Daoy (cell line): Measurements from ENCODE around the gene CPAMD8. TPM values are rescaled to one million over a fixed set of nuclear protein-coding genes. Genes with fewer than 3 reads are reported as not detected.
"Not testable (repeated sequence)": the region's sequence is repeated elsewhere in the genome, so short reads cannot be mapped to it uniquely, and the experiment has no call there.

ENCODE experiments used
- DNase-seq: peaks from one replicate; pipeline ENCODE4 v3.0.0-alpha.2; 2015; ENCODE audit warnings: low read depth
- total RNA-seq: library from RNA; depleted of rRNA; stranded (reverse); fragments of >200 nt; shearing (Covaris generic); gene quantifications from 2 replicates; pipeline ENCODE4 v1.2.3, GENCODE V29; 2014

Gene CPAMD8
- total RNA-seq, 1 experiment from 2014 or later, result not detected

DNA sequence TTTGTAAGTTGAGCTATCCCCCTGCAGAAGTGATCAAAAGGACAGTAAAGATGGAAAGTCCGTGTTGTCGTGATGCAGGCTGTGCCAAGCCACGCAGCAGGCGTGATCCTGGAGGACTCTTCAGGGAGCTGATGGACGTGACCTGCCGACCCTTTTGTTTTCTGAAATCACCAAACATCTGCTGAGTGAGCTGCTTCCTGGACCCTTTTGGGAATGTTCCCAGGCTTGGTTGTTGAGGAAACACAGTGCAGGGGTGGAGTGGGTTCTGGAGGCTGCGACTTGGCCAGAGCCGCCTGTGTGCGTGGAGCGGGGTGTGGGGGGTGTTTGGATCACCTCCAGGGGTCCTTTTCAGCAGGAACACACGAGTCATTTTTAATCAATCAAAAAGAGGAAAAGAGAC lies 15.4 kb upstream of the CPAMD8 start:
- no peak for DNase-seq

DNA sequence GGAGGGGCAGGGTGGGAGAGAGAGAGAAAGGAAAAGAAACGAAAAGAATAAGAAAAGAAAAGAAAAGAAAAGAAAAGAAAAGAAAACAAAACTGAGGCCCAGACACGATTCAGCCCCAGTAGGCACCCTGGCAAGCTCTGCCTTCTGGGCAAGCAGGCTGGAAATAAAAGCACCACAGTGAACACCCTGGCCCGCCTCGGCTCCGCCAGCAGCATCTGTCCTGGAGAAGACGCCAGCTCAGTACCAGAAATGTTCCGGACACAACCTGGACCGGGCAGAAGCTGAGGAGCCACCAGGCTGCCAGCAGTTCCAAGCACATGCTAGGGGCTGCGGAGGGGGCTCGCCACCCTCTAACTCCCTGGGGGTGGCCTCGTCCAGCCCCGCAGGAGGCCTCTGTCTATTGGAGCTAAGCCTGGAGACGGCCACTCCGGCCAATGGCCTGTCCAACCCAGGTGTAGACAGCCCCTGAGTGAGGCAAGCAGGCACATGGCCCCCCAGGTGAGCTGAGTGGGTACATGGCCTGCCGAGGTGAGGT lies 11.4 kb upstream of the CPAMD8 start:
- no peak for DNase-seq

DNA sequence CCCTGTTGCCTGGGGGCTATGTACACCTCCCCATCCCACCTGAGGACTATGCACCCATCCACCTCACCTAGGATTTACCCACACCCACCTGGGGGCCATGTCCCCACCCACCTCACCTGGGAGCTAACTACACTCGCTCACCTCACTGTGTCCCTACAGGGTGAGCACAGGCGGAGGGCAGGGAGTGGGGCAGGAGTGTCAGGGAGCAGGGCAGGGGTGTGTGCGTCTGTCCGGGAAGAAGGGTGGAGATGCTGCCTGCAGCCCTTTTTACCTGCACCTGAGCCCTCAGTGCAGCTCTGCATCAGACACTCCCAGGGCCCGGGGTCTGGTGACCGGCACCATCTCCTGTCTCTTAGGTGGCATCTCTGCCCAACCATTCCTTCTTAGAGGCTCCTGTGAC lies 10.6 kb upstream of the CPAMD8 start:
- no peak for DNase-seq

DNA sequence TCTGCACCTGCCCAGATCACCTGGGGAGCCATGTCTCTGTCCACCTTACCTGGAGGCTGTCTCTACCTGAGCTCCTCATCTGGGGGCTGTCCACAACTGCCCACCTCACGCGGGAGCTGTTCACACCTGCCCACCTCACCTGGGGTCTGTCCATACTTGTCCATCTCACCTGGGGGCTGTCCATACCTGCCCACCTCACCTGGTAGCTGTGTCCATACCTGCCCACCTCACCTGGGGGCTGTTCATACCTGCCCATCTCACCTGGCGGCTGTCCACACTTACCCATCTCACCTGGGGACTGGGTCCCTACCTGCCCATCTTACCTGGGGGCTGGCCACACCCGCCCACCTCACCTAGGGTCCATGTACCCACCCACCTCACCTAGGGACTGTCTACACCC lies 10.0 kb upstream of the CPAMD8 start:
- DNase-seq, result no peak

DNA sequence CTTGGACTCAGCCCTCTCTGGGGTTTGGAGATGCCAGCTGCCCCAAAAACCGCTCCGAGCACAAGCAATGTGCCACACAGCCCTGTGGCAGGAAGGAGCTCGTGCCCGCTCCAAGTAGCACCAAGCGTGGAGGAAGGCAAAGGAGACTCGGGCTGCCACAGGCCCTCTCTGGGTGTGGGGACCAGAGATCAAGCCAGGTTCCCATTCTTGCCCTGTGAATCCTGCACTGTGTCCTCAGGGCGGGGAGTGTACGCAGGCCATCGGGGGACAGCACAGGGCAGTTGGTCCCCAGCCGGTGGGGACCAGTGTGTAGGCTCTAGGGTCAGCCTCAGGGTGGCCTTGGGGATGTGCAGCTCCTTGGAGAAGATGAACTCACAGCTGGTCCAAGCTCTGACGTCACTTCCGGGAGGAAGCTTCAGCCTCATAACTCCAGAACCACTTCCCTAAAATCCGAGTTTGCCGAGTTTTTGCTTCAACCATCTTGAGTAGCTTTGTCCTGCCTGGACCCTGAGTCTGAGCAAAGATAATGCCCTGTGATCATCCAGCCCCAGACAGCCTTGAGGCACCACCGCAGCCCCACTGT lies 9.3 kb upstream of the CPAMD8 start:
- peak; percentile 41 for DNase-seq

DNA sequence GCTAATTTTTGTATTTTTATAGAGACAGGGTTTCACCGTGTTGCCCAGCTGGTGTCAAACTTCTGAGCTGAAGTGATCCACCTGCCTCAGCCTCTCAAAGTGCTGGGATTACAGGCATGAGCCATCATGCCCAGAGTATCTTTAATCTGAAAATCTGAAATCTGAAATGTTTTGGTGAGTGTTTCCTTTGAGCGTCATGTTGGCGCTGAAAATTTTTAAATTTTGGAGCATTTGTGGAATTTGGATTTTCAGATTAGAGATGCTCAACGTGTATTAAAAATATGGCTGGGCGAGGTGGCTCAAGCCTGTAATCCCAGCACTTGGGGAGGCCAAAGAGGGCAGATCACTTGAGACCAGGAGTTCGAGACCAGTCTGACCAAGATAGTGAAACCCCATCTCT lies 5.1 kb upstream of the CPAMD8 start:
- no peak for DNase-seq

DNA sequence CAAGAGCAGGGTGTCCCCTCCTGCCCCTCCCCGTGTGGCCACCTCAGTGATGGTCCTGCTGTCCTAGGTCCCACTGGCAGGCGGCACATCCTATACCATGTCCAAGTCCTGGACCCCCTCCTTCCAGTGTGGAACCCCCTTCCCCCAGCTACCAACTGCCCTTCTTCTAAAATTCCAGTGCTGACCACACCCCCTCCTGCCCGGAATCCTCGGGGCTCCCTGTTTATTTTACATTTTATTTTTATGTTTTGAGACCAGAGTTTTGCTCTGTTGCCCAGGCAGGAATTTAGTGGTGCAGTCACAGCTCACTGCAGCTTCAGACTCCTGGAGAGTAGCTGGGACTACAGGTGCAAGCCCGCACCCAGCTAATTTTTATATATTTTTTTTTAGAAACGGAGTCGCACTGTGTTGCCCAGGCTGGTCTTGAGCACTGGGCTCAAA lies 945 bp upstream of the CPAMD8 start:
- DNase-seq, result no peak

DNA sequence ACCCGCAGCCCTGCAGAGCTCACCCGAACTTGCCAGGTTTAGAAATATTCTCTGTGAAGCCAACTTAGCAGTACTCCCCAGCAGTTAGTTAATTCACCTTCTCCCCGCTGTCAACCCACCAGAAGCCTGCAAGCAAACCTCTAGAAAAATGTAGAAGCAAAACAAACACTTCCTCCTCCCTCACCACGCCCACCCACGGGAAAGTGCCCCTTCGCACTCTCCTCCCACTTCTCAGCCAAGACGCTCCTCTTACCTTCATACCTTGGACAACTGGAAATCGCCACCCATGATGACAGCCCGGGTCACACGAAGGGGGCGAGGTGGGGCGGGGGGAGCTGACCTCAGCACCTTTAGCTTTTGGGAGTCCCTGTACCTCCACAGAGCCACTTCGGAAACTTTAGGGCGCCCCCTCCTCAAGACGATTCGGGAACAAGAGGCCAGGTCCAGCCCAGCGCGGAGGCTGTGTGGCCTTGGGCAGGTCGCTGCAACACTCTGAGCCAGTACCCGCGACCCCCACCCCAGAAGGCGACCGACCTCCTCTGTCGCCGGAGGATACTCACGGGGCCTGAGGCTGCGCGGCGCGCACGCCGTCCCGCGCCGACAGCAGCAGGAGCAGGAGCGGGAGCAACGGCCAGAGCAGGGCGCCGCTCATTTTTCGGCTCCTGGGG lies 485 bp downstream of the CPAMD8 start:
- DNase-seq, result no peak

DNA sequence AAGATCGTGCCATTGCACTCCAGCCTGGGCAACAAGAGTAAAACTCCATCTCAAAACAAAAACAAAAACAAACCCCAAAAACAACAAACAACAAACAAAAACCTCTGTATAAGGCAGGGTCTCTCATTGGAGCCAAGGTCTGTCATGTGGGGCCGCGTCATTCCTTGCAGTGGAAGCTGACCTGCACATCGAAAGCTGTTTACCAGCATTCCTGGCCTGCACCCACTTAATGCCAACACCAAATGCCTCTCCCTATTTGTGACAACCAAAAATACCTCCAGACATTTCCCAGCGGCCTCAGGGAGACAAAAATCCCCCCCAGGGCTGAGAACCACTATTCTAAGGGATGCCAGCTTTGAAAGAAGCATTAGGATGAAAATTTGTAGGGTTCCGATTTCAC lies 1.2 kb downstream of the CPAMD8 start:
- DNase-seq, result no peak

DNA sequence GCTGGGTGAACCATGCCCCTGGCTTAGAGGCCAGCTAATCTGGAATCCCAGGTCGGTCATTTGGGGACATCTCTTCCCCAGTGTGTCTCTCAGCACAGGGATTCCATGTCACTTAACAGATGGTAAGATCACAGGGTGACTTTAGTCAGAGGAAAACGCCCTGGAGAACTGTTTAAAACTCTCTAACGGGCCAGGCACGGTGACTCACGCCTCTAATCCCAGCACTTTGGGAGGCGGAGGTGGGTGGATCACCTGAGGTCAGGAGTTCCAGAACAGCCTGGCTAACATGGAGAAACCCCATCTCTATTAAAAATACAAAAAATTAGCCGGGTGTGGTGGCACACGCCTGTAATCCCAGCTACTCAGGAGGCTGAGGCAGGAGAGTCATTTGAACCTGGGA lies 1.7 kb downstream of the CPAMD8 start:
- not testable (repeated sequence) for DNase-seq

DNA sequence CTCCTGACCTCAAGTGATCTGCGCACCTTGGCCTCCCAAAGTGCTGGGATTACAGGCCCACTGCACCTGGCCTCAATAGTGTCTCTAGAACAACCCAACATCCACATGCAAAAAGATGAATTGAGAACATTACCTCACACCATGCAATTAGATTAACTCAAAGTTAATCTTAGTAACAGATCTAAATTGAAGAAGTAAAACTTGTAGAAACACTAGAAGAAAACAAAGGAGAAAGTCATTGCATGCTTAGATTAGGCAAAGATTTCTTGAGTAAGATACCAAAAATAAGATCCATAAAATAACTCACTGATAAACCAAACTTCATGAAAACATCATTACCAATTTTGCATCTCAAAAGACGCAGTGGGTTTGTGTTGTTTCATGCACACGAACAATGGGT lies 2.8 kb downstream of the CPAMD8 start:
- DNase-seq, result no peak

DNA sequence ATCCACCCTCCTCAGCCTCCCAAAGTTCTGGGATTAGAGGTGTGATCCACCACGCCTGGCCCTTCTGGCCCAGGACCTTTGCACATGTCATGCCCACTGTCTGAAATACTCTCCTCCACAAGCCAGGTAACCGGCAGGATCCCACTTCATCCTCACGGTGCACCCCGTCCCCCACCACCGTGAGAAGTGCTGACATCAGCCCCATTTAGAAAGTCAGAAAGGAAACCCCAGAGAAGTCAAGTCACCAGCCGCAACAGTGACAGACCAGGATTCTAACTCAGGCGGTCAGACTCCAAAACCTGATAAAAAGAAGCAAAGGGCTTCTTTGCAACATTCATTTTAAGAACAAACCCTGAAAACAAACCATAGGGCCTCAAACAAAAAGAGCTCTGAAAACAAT lies 3.9 kb downstream of the CPAMD8 start:
- DNase-seq, result no peak

DNA sequence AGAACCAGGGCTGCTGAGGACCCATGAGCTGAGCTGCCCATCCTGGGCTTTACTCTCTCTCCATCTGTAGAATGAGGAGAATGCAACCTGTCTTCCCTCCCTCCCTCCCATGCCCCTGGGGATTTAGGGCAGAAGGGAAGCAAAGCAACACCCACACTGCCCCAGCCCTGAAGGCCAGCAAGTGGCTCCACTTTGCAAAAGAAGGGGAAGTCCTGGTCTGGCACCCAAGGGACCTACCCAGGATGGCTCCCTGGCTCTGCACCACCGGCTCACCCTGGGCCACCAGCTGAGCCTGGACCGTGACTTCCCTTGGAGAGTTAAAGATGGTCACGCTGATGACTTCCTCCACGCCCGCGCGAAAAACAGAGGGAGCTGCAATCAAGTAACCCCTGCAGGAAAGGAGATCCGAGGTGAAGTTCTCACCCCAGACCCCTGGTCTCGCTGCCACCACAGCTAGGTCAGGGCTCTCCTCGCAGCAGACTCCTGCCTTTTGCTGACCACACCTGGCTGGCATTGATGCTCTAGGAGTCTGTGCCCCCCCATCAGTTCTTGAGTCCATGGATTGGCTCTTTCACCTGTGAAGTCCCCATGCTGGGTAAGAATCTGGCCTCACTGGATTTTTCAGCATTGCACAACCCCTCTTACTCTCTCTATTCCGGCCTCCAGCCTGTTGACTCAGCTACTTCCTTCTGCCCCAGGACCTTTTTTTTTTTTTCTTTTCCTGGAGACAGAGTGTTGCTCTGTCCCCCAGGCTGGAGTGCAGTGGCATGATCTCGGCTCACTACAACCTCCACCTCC lies 4.6 kb downstream of the CPAMD8 start:
- DNase-seq, result no peak

DNA sequence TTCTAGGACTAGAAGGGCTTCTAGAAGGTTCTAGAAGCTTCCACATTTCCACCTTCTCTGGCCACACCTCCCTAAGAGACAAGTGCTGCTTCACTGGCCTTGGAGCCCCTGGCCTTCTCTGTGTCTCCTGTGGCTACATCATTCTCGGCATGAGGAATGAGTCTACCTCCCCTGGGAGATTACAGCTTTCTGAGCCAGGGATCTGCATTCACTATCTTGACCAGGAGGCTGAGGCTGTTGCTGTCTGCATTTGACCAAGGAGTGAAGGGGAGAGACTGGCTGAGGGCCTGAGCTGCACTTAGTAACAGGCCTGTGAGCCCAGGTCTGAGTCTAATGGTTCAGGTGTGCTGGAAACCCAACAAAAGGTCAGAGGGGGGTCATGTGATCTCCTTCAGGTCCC lies 5.3 kb downstream of the CPAMD8 start:
- no peak for DNase-seq

DNA sequence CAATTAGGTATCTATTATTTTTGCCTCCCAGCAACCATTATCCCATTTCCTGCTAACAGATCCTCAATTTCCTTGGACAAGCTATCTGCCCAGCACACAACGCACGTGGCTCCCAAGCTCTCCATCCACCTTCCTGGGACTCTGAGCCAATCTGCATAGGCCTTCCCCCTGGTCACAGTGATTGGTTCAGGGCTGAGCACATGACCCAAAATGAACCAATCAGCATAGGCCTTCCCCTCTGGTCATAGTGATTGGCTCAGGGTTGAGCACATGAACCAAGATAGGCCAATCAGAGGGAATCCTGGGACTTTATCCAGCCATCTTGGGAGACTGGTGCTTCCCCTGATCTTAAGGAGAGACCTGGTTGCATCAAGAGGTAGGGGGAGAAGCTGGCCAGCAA lies 5.8 kb downstream of the CPAMD8 start:
- no peak for DNase-seq

DNA sequence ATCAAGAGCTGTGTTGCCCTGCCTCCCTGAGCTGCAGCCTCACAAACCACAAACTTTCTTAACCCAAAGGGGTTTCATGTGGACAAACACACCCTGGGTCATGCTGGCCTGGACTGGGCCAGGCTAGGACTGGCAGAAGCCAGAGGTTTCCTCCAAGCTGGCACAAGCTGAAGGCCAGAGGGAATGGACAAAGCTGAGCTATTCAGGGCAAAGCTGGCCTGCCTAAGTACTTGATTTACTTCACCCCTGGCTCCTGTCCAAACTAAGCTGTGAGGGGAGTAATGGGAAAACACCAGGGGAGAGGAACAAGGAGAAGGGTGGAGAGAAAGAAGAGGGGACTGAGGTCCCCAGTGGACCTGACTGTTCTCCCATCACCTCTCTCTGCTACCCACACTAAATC lies 6.2 kb downstream of the CPAMD8 start:
- no peak for DNase-seq

DNA sequence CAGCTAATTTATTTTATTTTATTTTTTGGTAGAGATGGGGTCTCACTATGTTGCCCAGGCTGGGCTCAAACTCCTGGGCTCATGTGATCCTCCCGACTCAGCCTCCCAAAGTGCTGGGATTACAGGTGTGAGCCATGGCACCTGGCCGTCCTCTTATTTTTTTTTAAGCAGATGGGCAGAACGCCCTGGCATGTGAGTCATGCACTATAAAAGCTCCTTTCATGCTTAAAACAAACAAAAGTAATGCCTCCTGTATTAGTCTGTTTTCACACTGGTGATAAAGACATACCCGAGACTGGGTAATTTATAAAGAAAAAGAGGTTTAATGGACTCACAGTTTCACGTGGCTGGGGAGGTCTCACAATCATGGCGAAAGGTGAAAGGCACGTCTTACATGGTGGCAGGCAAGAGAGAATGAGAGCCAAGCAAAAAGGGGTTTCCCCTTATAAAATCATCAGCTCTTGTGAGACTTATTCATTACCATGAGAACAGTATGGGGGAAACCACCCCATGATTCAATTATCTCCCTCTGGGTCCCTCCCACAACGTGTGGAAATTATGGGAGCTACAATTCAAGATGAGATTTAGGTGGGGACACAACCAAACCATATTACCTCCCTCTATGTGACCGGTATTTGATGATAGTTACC lies 12.3 kb downstream of the CPAMD8 start:
- not testable (repeated sequence) for DNase-seq

DNA sequence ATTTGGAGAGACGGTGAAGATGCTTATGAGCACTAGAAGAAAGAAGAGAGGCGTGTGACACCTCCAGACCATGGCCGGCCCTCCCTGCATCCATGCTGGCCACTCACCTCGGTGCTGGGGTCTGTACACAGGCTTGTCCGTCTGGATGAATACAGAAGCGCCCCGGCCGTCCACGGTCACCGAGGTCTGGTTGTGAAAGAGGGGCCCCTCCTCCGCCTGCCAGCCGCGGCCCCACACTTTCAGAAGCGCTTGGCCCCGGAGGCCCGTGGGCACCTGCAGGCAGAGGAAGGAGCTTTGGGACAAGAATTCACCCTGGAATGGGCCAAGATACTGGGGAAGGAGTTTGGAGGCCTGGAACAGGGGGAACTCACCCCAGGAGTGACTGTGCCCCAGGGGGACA lies 15.1 kb downstream of the CPAMD8 start:
- DNase-seq, result no peak

DNA sequence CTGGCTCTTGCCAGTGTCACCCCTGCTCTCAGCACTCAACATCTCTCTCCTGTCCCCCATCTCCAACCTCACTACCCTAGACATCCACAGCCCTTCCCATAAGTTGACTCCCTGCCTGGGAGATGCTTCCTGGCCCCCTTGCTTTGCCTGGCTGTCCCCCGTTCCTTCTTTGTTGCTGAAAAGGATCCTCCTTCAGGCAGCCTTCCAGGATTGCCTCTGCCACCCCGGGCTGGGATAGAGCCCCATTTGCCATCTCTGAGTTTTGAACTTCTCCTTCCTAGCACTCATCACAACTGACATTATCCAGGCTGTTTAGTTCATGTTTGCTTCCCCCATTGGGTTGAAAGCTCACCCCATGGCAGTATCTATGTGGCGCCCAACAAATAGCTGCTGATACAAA lies 20.0 kb downstream of the CPAMD8 start:
- no peak for DNase-seq

DNA sequence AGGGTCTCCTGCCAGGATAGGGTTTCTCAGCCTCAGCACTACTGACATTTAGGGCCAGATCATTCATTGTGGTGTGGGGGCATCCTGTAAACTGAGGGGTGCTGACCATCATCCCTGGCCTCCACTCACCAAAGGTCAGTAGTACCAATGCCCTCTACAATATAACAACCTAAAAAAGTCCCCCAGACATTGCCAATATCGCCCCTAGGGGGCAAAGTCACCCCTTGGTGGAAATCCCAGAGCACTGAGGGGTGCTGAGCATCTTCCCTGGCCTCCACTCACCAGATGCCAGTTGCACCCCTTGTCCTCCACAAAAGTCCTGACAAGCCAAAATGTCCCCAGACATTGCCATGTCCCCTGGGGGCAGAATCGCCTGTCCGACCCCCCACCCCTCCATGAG lies 21.6 kb downstream of the CPAMD8 start:
- no peak for DNase-seq

DNA sequence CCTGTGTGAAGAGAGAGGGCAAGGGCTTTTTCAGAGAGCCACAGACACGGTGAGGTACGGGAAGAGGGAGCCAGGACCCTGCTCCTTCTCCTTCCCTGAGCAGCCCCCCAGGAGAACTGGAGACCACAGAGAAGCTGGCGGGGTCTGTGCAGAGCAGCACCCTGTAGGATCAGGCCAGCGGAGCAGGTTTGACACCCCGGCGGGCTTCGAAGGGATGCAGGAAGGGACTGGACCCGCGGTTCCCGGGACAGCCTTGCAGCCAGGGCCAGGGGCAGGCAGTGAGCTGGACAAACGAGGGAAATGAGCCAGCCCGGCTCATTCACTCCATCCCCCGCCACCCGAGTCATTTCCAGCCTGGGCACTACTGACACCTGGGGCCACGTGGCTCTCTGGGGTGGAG lies 22.2 kb downstream of the CPAMD8 start:
- DNase-seq, result no peak

DNA sequence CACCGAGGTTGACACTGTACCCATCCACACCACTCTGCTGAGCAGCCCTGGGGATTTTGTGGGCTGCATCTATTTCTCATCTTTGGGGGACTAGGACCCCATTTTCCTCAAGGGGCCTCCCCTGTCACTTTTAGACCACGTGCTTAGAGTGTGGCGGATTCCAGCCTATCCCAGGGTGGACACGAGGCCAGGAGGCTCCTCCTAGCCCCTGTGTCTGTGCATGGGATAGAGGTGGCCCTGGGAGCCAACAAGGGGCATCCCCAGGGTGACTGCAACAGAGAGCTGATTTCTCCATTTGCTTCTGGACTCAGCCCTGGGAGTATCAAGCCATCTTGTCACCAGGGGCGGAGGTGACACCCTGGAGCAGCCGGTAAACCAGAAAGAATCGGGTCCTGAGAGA lies 24.2 kb downstream of the CPAMD8 start:
- DNase-seq, result no peak
